Measurements from ENCODE around the gene WFS1. TPM values are rescaled to one million over a fixed set of nuclear protein-coding genes. Genes with fewer than 3 reads are reported as not detected.

The WFS1 gene
- total RNA-seq, 1 donor from 2014 or later = 41.1 TPM

- H3K9me3 Mint-ChIP-seq = no peaks in the 10 kb centered on the region
- no peak for DNase-seq (ENCODE audit: extremely low spot score, unreplicated experiment)
- peaks cover 24% of the 10 kb centered on the region for H3K27me3 Mint-ChIP-seq
- TF ChIP-seq CTCF (conservative IDR thresholded peaks at IDR 0.05) = no peak
- no peak overlapping the region for H3K4me3 Mint-ChIP-seq
- no peak overlapping the region for H3K27ac Mint-ChIP-seq
- no peaks in the 10 kb centered on the region for H3K4me1 Mint-ChIP-seq (ENCODE audit: unreplicated experiment)
- no peaks in the 10 kb centered on the region for H3K36me3 Mint-ChIP-seq
Observed at GRCh38 chr4:6342530-6343293, 73.1 kb downstream of the WFS1 start.

- no peak for DNase-seq (ENCODE audit: extremely low spot score, unreplicated experiment)
- H3K27me3 Mint-ChIP-seq = peaks cover 19% of the 10 kb centered on the region
- no peaks in the 10 kb centered on the region for H3K36me3 Mint-ChIP-seq
- no peaks in the 10 kb centered on the region for H3K9me3 Mint-ChIP-seq
- H3K27ac Mint-ChIP-seq = no peak overlapping the region
- H3K4me3 Mint-ChIP-seq = no peak overlapping the region
- H3K4me1 Mint-ChIP-seq (ENCODE audit: unreplicated experiment) = no peaks in the 10 kb centered on the region
- TF ChIP-seq CTCF (conservative IDR thresholded peaks at IDR 0.05) = no peak
Observed at GRCh38 chr4:6343939-6344408, 74.3 kb downstream of the WFS1 start.

GRCh38 chr4:6345096-6345830 is 75.6 kb downstream of the WFS1 start:
- Mint-ChIP-seq H3K27me3 (peaks cover 15% of the 10 kb centered on the region), H3K9me3 (no peaks in the 10 kb centered on the region), H3K27ac (no peak overlapping the region), H3K36me3 (no peaks in the 10 kb centered on the region), H3K4me1 (ENCODE audit: unreplicated experiment) (no peaks in the 10 kb centered on the region), H3K4me3 (no peak overlapping the region)
- TF ChIP-seq CTCF (conservative IDR thresholded peaks at IDR 0.05) = no peak
- DNase-seq (ENCODE audit: extremely low spot score, unreplicated experiment) = no peak

GRCh38 chr4:6345866-6346265 is 76.2 kb downstream of the WFS1 start:
- no peak for TF ChIP-seq CTCF (conservative IDR thresholded peaks at IDR 0.05)
- Mint-ChIP-seq H3K4me3 (no peak overlapping the region), H3K36me3 (no peaks in the 10 kb centered on the region), H3K4me1 (ENCODE audit: unreplicated experiment) (no peaks in the 10 kb centered on the region), H3K27ac (no peak overlapping the region), H3K27me3 (peaks cover 20% of the 10 kb centered on the region), H3K9me3 (no peaks in the 10 kb centered on the region)
- no peak for DNase-seq (ENCODE audit: extremely low spot score, unreplicated experiment)

- no peak for TF ChIP-seq CTCF (conservative IDR thresholded peaks at IDR 0.05)
- H3K9me3 Mint-ChIP-seq = no peaks in the 10 kb centered on the region
- H3K4me3 Mint-ChIP-seq = no peak overlapping the region
- H3K36me3 Mint-ChIP-seq = no peaks in the 10 kb centered on the region
- no peak for DNase-seq (ENCODE audit: extremely low spot score, unreplicated experiment)
- no peak overlapping the region for H3K27ac Mint-ChIP-seq
- H3K4me1 Mint-ChIP-seq (ENCODE audit: unreplicated experiment) = no peaks in the 10 kb centered on the region
- H3K27me3 Mint-ChIP-seq = peaks cover 20% of the 10 kb centered on the region
Observed at GRCh38 chr4:6346373-6347110, 76.9 kb downstream of the WFS1 start.
